SK-MEL-5 (cell line): ENCODE measurements around the gene MYO6. TPM values are rescaled to one million over a fixed set of nuclear protein-coding genes. Genes with fewer than 3 reads are reported as not detected.
"Not testable (repeated sequence)": the region's sequence is repeated elsewhere in the genome, so short reads cannot be mapped to it uniquely, and the experiment has no call there.

Experiments
- DNase-seq: peaks from one replicate; pipeline ENCODE4 v3.0.0-alpha.2; 2016; ENCODE audit warnings: low read depth, low spot score
- in situ Hi-C: cut with HindIII; loops from 2 replicates; pipeline ENCODE4 v1.10.0; 2016; ENCODE audit warnings: low sequenced_read_pairs, high pct_unique_total_duplicates, low pct_unique_long_range_greater_than_20kb
- total RNA-seq: library from RNA; depleted of rRNA; stranded (reverse); fragments of >200 nt; shearing (Covaris generic); gene quantifications from 2 replicates; pipeline ENCODE4 v1.2.3, GENCODE V29; 2014

The MYO6 gene
- total RNA-seq, 1 experiment from 2014 or later: 6.2 TPM

GRCh38 chr6:75852721-75853120, 103.7 kb downstream of the MYO6 start:
- no peak for DNase-seq
- in situ Hi-C loops: no loop called here

- in situ Hi-C loops: no loop called here
- DNase-seq: no peak
Observed at GRCh38 chr6:75853806-75854205, 104.8 kb downstream of the MYO6 start.

GRCh38 chr6:75855052-75855451, 106.0 kb downstream of the MYO6 start:
- peak; percentile 75 for DNase-seq
- in situ Hi-C loops: no loop called here

GRCh38 chr6:75856902-75857301, 107.9 kb downstream of the MYO6 start:
- DNase-seq: no peak
- in situ Hi-C loops: no loop called here

- no peak for DNase-seq
- in situ Hi-C loops: no loop called here
Observed at GRCh38 chr6:75863001-75863400, 114.0 kb downstream of the MYO6 start.

- no peak for DNase-seq
- in situ Hi-C loops: no loop called here
Observed at GRCh38 chr6:75863784-75864183, 114.7 kb downstream of the MYO6 start.

- in situ Hi-C loops: no loop called here
Observed at GRCh38 chr6:75864446-75864845, 115.4 kb downstream of the MYO6 start.

GRCh38 chr6:75870389-75870788, 121.3 kb downstream of the MYO6 start:
- DNase-seq: no peak

More at GRCh38 chr6:75864446-75864845, 115.4 kb downstream of the MYO6 start:
- no peak for DNase-seq

GRCh38 chr6:75874224-75874623, 125.2 kb downstream of the MYO6 start:
- in situ Hi-C loops: no loop called here
- DNase-seq: no peak

More at GRCh38 chr6:75870389-75870788, 121.3 kb downstream of the MYO6 start:
- in situ Hi-C loops: no loop called here

GRCh38 chr6:75876152-75876551, 127.1 kb downstream of the MYO6 start:
- DNase-seq: no peak
- in situ Hi-C loops: no loop called here

GRCh38 chr6:75880305-75880704, 131.3 kb downstream of the MYO6 start:
- no peak for DNase-seq
- in situ Hi-C loops: no loop called here

- peak; percentile 4 for DNase-seq
Observed at GRCh38 chr6:75882734-75883133, 133.7 kb downstream of the MYO6 start.

GRCh38 chr6:75884822-75885221, 135.8 kb downstream of the MYO6 start:
- no peak for DNase-seq
- in situ Hi-C loops: no loop called here

More at GRCh38 chr6:75882734-75883133, 133.7 kb downstream of the MYO6 start:
- in situ Hi-C loops: no loop called here

GRCh38 chr6:75892384-75892783, 143.3 kb downstream of the MYO6 start:
- in situ Hi-C loops: no loop called here
- no peak for DNase-seq

GRCh38 chr6:75893058-75893775, 144.2 kb downstream of the MYO6 start:
- peak; percentile 75 for DNase-seq
- in situ Hi-C loops: no loop called here

- in situ Hi-C loops: no loop called here
- no peak for DNase-seq
Observed at GRCh38 chr6:75893776-75894152, 144.7 kb downstream of the MYO6 start.

GRCh38 chr6:75896526-75896925, 147.5 kb downstream of the MYO6 start:
- DNase-seq: no peak
- in situ Hi-C loops: no loop called here

- in situ Hi-C loops: not testable (repeated sequence)
Observed at GRCh38 chr6:75900216-75900615, 151.2 kb downstream of the MYO6 start.

GRCh38 chr6:75905129-75905528, 156.1 kb downstream of the MYO6 start:
- in situ Hi-C loops, DNase-seq: not testable (repeated sequence)

More at GRCh38 chr6:75900216-75900615, 151.2 kb downstream of the MYO6 start:
- not testable (repeated sequence) for DNase-seq
